Measurements from ENCODE around the gene MRPS9.
A peak's percentile ranks its signal among the peaks of the same experiment; 100 is the strongest.

Gene MRPS9

DNA sequence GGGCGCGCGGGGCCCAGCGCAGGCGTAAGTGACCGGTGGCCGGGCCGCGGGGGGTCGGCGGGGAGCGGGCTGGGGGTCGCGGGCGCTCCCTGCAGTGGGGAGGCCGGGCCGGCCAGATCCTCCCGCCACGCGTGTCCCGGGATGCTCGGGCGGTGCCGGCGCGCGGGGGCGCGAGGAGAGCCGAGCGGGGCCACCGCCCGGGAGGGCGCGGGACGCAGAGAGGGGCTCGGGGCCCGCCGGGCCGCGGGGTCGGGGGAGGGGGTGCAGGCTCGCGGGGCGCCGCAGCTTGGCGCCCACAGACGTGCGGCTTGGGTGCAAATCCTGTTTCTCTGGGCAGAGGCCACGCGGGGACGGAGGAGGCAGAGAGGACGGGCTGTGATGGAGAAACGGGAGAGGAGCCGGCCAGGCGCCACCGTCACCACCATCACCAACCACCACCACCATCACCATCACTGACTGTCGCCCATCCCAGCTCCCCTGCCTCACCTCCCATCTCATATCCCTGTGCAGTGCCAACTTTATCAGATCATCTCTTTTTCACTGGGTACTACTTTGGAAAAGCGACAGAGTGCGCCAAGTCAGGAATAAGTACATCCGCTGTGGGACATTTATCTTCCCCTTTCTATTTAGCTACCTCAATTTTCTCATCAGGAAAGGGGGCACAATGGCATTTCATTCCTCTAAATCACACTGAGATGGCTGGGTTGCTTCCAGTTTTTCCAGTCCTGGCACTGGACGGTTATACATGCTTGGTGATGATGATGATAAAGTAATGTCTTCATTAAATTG is 106.5 kb downstream of the MRPS9 start:
- Mint-ChIP-seq H3K27ac (no peak overlapping the region), H3K36me3 (no peaks in the 10 kb centered on the region), H3K4me1 (peaks cover 6% of the 10 kb centered on the region), H3K9me3 (no peaks in the 10 kb centered on the region), H3K4me3 (peak overlapping the region; percentile 64)
- DNase-seq (ENCODE audit: low spot score in 2 of 2) (no peak), ATAC-seq (peak; percentile 11)

DNA sequence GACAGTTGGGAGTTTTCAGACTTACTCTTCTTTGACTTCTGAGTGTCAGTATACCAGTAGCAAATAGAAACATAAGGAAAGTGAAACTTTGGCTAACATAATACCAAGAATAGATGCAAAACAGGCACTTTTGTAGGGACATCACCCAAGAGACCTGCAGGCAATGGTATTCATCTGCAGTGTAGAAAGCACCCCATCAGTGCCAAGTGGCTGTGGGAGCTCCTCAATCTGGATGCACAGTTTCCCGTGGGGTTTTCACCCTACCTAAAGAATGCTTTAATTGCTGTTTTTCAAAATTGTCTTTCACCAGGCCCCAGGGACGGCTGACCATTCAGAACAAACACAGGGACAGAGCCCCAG is 107.1 kb downstream of the MRPS9 start:
- Mint-ChIP-seq H3K4me3 (peak overlapping the region; percentile 64), H3K9me3 (no peaks in the 10 kb centered on the region), H3K36me3 (no peaks in the 10 kb centered on the region), H3K27ac (no peak overlapping the region), H3K4me1 (peaks cover 6% of the 10 kb centered on the region)
- no peak for DNase-seq (ENCODE audit: low spot score in 2 of 2)
- peak; percentile 59 for ATAC-seq

DNA sequence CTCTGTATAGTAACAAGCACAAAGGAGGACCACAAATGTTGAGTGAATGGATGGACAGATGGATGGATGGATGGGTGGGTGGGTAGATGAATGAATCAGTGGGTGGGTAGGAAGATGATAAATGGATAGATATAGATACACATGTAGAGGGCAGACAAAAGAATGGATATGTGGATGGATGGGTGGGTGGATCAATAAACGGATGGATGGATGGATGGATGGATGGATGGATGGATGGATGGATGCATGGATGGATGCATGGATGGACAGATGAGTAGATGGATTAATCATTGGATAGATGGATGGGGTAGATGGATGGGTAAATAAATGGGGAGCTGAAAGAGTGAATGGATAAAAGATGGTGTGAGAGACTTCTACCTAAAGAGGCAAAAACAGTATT is 111.4 kb downstream of the MRPS9 start:
- Mint-ChIP-seq H3K27ac (no peak overlapping the region), H3K9me3 (no peaks in the 10 kb centered on the region), H3K4me3 (no peak overlapping the region), H3K4me1 (peaks cover 6% of the 10 kb centered on the region), H3K36me3 (no peaks in the 10 kb centered on the region)
- ATAC-seq, result no peak
- no peak for DNase-seq (ENCODE audit: low spot score in 2 of 2)
